ENCODE data around the gene MPP1.

The MPP1 gene

GRCh38 chrX:154732421-154733065 lies 72.7 kb downstream of the MPP1 start:
- in situ Hi-C loops (cut with HindIII; ENCODE audit: low sequenced_read_pairs): no loop called here

GRCh38 chrX:154731881-154732280 lies 73.4 kb downstream of the MPP1 start:
- in situ Hi-C loops (cut with HindIII; ENCODE audit: low sequenced_read_pairs): no loop called here

DNA sequence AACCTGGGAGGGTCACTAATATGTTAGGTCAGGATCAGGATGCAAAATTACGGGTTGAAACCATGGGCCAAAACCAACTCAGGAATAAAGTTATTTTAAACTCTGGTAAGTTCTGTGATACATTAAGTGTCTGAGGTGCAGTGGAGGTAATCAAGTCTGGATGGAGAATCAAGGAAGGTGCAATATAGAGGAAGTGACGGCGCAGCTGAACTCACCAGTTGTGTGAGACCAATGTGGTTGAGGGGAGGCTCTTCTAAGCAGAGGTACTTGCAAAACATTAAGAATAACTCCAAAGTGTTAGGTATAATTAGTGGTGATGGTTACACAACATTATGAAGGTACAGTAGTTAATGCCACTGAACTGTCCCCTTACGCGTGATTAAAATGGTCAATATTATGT lies 74.1 kb downstream of the MPP1 start:
- in situ Hi-C loops (cut with HindIII; ENCODE audit: low sequenced_read_pairs): no loop called here

DNA sequence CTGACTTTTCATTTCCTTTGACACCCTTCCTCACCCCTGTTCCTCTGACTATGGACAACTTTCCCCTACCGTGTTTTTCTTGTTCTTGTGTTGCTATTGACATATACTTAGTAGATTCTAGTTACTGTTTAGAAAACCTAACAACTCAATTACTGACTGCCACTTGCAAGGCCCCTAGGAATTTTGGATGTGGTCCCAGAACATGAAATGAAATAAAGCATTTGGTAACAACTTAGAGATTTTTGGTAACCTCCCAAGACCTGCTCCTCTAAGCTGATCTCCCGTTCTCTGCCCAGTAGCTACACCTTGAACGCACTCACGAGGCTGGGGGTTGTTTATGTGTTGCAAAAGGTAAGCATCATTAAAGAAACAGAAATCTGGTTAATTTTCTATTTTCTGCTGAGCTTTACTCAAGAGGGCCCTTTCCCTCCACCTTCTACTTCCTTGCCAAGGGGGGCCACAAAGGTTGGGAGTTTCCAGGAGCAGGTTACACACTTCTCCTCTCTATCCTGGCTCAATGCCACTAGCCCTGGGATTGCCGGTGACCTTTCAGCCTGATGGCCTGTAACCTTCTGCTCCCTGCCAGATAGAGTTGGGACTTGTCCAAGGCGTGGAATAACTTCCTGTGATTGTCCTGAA lies 74.9 kb downstream of the MPP1 start:
- in situ Hi-C loops (cut with HindIII; ENCODE audit: low sequenced_read_pairs): no loop called here

DNA sequence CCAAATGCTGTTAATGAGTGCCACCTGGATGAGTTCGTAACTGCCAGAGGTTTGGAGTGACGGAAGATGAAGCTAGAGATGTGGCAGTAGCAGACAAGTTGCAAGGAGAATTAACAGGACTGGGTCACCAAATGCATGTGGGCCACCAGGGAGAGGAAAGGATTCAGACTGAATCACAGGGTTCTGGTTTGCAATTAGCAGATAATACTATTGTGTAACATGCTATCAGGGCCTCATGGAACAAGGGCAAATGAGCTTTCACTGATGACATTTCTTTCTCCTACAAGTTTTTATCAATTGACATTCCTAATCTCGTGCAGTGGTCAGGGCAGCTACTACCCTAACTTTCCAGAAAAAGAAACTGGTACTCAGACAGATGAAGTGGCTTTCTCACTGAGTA lies 75.8 kb downstream of the MPP1 start:
- in situ Hi-C loops (cut with HindIII; ENCODE audit: low sequenced_read_pairs): no loop called here

All from DLD1 (cell line).